SK-N-SH treated with all-trans-retinoic acid at 6 μM for 48 hours (cell line): ENCODE measurements around the gene KCTD20.

Experiments
- CREB5 ChIP-seq: fragments of 250-450 bp; sonication (Bioruptor Pico); IDR thresholded peaks from 2 replicates; pipeline ENCODE4 v1.5.1; 2020; ENCODE audit warnings: low read depth, mild to moderate bottlenecking, moderate library complexity
- ISL1 ChIP-seq: fragments of 250-450 bp; sonication (Bioruptor Pico); IDR thresholded peaks from 2 replicates; pipeline ENCODE4 v2.1.2; 2022; ENCODE audit warnings: mild to moderate bottlenecking, moderate library complexity
- PATZ1 ChIP-seq: fragments of 250-450 bp; sonication (Bioruptor Pico); IDR thresholded peaks from 2 replicates; pipeline ENCODE4 v1.8.0; 2020; ENCODE audit warnings: mild to moderate bottlenecking, moderate library complexity, borderline replicate concordance
- SNAI2 ChIP-seq: fragments of 250-450 bp; sonication (Bioruptor Pico); IDR thresholded peaks from 2 replicates; pipeline ENCODE4 v1.5.0; 2020; ENCODE audit warnings: mild to moderate bottlenecking, moderate library complexity
- TCF4 ChIP-seq: fragments of 250-450 bp; sonication (Bioruptor Pico); IDR thresholded peaks from 2 replicates; pipeline ENCODE4 v1.8.0; 2021; ENCODE audit warnings: mild to moderate bottlenecking, moderate library complexity, borderline replicate concordance
- TSHZ2 ChIP-seq: fragments of 250-450 bp; sonication (Bioruptor Pico); IDR thresholded peaks from 2 replicates; pipeline ENCODE4 v1.5.0; 2020; ENCODE audit warnings: mild to moderate bottlenecking, moderate library complexity

- TF ChIP-seq ISL1 (CRISPR knock-in tag) (no peak), TSHZ2 (CRISPR knock-in tag) (no peak), CREB5 (CRISPR knock-in tag) (no peak), PATZ1 (CRISPR knock-in tag) (no peak), TCF4 (CRISPR knock-in tag) (no peak), SNAI2 (CRISPR knock-in tag) (no peak)
These were observed 97.2 kb downstream of the KCTD20 start for GRCh38 chr6:36539814-36540568.
